ENCODE results near the gene NEUROG1.

NEUROG1 gene

DNA sequence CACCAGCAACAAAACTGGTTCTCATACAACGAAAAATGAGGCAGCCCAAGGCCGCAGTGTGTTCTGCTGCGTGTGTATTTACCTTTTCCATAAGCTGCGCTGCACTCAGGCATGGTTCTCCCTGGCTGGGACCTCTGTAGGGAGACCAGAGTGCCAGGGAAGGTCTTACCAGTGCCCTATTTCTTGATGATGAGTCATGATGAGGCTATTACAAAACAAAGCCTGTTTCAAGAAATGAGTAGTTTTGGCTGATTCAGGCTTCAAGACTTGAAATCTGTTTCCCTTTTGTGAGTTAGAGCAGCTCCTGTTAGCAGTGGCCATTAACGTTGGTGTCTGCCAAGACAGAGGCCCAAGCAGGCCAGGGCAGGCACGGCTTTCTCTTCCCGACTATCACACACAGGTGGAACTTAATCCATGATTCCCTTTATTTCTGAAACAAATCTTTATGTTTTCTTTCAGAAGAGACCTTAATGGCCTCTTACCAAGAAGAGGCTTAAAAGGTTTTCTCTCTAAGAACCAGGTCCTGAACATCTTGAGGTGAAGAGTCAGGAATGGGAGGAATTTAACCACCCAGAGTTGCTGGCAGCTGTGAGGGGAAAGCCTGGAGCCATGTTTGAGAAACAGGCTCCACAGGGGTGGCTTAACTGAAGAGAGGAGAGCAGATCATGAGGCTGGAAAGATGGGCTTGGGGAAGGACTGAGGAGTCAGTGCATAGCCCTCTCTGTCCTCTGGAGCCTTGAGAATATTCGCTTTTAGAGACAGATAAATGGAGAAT is 42.2 kb downstream of the NEUROG1 start:
- peak; percentile 80 for DNase-seq

- DNase-seq, result no peak
Observed at GRCh38 chr5:135492319-135492626, 43.5 kb downstream of the NEUROG1 start.

GRCh38 chr5:135491552-135492318 is 44.0 kb downstream of the NEUROG1 start:
- DNase-seq, result no peak

DNA sequence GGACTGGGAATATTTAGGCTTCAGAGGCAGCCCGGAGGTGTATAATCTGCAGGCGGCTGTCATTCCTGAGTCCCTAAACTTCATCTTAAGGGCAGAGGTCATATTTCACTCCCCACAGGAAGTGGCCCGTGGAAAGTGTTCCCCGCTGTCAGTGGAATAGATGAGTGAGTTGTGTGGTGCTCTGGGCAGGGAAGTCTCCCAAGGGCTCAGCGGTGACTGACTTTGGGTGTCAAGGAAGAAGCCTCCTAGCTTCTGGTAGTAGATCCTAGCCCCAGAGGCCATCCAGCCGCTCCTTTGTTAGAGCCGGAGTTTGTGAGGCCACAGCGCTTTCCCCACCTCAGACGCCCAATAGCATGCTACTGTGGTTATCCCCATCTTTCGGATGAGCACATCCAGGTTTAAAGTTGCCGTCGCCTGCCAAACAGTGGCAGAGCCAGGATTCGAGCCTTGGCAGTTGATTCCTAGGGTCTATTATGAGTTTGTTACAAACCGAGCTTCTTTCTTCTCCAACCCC is 44.7 kb downstream of the NEUROG1 start:
- DNase-seq, result no peak

DNA sequence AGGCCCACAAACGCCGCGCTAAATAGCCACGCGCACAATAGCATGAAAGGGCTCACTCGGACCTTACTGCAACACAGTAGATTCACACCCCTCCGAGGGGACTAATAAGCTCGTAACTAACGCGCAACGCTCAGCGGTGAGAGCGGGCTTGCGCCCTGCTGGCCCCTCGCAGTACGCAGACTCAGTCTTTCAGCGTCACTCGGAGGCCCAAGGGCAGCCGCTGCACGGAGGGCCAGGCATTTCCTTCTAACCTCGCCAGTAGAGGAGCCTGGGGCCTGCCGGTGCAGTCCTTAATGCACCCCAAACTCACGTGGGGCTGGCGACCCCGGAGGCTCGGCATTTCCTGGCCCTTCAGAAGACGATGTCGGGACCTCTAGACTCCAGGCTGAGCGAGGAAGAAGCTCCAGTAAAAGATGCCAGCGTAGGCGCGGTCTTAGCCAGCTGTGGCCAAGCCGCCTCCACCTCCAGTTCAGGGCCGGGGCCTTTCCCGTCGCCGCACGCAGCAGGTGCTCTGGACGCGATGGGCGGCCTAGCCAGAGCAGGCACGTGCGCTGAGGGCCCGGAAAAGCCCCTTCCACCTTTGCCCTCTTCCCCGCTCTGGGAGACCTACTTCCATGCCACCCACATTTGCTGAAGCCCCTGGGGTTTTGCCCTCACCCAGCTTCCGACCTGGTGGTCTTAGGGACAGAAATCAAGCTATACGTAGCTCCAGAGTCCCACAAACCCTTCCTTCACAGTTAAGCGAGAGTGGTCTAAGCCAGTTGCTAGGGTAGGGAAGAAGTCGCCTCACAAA is 45.3 kb downstream of the NEUROG1 start:
- DNase-seq, result no peak

- DNase-seq, result no peak
Observed at GRCh38 chr5:135489466-135490244, 46.1 kb downstream of the NEUROG1 start.

DNA sequence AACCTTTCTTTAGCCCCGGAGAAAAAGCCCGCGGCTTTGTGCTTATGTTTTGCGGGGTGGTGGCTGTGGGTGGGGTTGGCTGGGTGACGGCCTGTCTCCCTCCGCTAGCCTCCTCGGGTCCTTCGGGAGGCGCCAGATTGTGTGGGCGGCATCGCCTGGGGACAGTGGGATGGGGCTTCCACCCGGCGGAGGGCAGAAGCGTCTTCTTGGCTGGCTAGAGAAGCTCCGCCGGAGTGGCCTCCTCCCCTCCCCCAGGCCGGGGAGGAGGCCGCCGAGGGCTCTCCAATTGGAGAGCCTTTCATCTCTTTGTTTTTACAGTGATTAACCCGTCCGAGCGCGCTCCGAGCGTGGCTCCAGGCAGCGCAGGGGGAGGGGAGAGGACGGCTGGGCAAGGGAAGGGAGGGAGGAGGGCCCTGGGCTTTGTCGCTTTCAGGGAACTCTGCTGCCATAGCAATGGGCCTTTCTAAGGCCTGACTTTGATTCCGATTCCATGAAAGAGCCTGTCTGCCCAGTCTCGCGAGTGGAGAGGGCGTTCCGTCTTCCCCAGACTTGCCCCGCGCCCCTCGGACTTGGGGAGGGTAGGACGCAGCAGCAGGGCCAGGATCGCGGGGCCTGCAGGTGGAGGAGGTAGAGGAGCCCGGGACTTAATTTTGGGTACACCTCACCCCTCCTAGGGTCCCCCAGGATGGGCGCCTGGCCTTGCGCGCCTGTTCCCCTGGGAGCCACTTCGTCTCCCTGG is 46.9 kb downstream of the NEUROG1 start:
- peak; percentile 80 for DNase-seq

- no peak for DNase-seq
Observed at GRCh38 chr5:135487839-135488514, 47.8 kb downstream of the NEUROG1 start.

GRCh38 chr5:135487037-135487395 is 48.7 kb downstream of the NEUROG1 start:
- no peak for DNase-seq

DNA sequence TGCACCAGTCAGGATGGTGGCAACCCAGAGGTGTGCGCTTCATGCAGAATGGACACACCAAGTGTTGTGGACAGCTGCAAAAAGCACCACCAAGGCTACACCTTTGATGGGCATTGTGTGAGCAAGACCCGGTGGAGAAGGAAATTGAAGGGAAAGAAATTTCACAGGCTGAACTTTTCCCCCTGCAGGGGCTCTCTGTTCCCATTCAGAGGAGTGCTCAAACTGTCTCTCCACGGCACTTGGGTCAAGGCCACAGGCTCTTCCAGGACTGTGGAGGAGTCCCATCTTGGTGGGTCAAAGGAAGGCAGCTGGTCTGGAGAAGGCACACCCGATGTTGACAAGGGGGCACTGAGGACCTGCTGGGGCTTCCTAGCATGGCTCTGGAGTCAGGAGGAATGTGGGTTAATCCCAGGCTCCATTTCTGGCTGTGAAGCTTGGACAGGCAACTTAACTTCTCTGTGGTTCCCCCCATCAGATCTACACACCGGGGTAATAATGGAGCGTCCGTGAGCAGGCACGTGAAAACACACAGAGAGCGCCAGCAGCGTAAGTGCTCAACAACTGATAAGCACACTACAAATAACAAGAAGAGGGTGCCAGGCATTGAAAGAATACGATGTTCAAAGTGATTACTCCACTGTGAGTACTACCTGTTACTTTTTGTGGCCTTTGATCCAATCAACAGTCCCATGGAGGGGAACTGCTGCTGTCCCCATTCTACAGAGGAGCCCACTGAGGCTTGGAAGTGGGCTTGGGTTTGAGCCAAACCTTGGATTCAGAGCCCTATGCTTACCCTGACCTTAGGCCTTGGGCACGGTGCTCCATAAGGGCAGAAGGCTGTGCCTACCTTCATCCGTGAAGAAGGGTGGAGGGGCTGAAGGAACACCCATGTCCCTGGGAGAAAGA is 49.4 kb downstream of the NEUROG1 start:
- no peak for DNase-seq

DNA sequence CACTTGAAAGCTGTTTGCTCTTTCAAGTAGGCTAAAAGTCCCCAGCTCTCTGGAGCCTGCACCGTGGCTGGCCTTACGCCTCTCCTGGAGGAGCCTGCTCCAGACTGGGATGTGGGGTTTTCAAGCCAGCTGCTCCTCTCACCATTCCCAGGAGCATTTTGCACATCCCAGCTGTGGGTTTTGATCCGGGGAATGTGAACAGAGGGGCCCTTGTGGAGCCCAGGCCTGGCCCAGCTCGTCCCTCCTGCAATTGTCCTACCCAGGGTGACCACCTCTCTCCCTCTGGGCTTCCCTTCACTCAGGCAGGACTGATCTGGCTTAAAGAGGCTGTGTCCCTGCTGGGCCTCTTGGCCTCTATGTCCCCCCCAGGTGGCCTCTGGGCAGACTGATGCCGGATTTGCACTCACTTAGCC is 51.1 kb downstream of the NEUROG1 start:
- DNase-seq, result no peak

All from fibroblast of skin of scalp (primary cell).